ENCODE measurements around the gene LIPJ. TPM values are rescaled to one million over a fixed set of nuclear protein-coding genes. Genes with fewer than 3 reads are reported as not detected.

The LIPJ gene
- total RNA-seq, 4 donors from 2014 or later: 0.83 to 3.4 (median 2.3) TPM; not detected in 1

DNA sequence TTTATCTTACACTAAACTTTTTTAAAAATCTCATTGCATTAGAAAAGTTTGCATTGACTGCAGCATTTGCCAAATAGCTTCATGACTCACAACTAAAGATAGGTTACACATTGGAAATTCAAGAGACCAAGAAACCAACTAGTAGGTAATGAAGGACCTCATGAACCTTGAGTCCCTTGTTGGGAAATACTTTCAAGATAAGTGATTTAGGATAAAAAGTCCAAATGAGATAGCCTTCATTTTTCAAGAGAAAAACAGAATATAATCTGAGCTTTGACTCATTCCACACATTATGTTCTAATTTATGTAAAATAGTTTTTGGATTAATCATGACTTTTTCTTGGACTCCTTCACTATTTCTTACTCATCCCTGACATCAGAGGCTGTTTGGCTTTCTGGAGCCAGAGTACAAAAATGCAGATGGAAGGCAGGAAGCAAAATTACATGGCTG, 64.6 kb downstream of the LIPJ start:
- TF ChIP-seq, protein P1, sequence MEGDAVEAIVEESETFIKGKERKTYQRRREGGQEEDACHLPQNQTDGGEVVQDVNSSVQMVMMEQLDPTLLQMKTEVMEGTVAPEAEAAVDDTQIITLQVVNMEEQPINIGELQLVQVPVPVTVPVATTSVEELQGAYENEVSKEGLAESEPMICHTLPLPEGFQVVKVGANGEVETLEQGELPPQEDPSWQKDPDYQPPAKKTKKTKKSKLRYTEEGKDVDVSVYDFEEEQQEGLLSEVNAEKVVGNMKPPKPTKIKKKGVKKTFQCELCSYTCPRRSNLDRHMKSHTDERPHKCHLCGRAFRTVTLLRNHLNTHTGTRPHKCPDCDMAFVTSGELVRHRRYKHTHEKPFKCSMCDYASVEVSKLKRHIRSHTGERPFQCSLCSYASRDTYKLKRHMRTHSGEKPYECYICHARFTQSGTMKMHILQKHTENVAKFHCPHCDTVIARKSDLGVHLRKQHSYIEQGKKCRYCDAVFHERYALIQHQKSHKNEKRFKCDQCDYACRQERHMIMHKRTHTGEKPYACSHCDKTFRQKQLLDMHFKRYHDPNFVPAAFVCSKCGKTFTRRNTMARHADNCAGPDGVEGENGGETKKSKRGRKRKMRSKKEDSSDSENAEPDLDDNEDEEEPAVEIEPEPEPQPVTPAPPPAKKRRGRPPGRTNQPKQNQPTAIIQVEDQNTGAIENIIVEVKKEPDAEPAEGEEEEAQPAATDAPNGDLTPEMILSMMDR (IDR thresholded peaks at IDR 0.05): no peak
- no peak for TF ChIP-seq POLR2A (IDR thresholded peaks at IDR 0.05)
- H3K27ac ChIP-seq: no peak overlapping the region
- intact Hi-C loops (cut with DNase I): no loop called here

DNA sequence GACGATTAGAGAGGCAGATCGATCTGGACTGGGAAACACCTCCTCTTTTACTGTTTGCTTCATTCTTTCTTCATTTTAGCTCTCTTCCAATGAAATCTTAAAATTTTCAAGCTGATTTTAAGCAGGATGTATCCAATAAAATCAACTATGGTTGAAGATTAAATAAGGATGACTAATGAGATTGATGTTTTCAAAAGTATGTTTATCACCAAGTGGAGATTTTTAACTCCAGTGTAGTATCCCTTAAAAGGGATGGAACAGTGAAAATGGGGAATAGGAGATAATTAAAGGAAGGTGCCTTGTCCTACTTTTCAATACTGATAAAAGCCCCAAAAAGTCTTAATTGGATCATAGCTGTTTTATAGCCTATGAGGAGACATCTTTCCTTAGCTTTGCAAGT, 66.1 kb downstream of the LIPJ start:
- 92 to 94% methylated on average over 2 of the region's 2 CpGs for WGBS, 2 donors
- H3K4me3 ChIP-seq (replicated peaks in 1 of 3): no peak overlapping the region
- no peaks in the 10 kb centered on the region for H3K9me3 ChIP-seq
- no peaks in the 10 kb centered on the region for H3K36me3 ChIP-seq
- intact Hi-C loops (cut with DNase I): no loop called here
- H3K4me1 ChIP-seq: no peaks in the 10 kb centered on the region
- H3K27ac ChIP-seq: no peak overlapping the region
- H3K27me3 ChIP-seq: no peaks in the 10 kb centered on the region
- DNase-seq: no peak
- TF ChIP-seq, protein P1 (IDR thresholded peaks at IDR 0.05): no peak
- TF ChIP-seq POLR2A (IDR thresholded peaks at IDR 0.05): no peak

More for the DNA sequence above, 64.6 kb downstream of the LIPJ start:
- Histone ChIP-seq H3K36me3 (no peaks in the 10 kb centered on the region), H3K9me3 (no peaks in the 10 kb centered on the region), H3K27me3 (no peaks in the 10 kb centered on the region), H3K4me3 (replicated peaks in 1 of 3) (no peak overlapping the region), H3K4me1 (no peaks in the 10 kb centered on the region)
- DNase-seq: no peak

Small RNAs within 50 kb of the gene (small RNA-seq; reads per million reads assigned to genes)
- gene RF00019: not detected

Other genes starting within 250 kb of the LIPJ start
- 10 to 100 TPM; 10.6 to 38.7 (median 28.2) TPM for gene RNLS, start 3.4 kb upstream of the LIPJ start, total RNA-seq
- gene LIPF, start 77.7 kb downstream of the LIPJ start, total RNA-seq: not detected
- not detected for gene LIPK, start 119.5 kb downstream of the LIPJ start, total RNA-seq
- not detected for gene LIPN, start 173.3 kb downstream of the LIPJ start, total RNA-seq
- not detected for gene LIPM, start 216.0 kb downstream of the LIPJ start, total RNA-seq

All from thyroid gland (tissue), 4 donors.